ENCODE measurements around the gene SLC9A6.

GRCh38 chrX:136065044-136065671, 79.9 kb downstream of the SLC9A6 start:
- TF ChIP-seq EZH2 (IDR thresholded peaks at IDR 0.05; ENCODE audit: low read depth, unreplicated experiment): no peak
- TF ChIP-seq REST (IDR thresholded peaks at IDR 0.05; ENCODE audit: unreplicated experiment): no peak
